Measurements from ENCODE around the gene NLN.
"Not testable (repeated sequence)": the region's sequence is repeated elsewhere in the genome, so short reads cannot be mapped to it uniquely, and the experiment has no call there.

NLN gene

GRCh38 chr5:65730910-65731309, 8.9 kb downstream of the NLN start:
- no peak for DNase-seq (ENCODE audit: extremely low read depth in 1 of 2, low read depth in 1 of 2)

- DNase-seq (ENCODE audit: extremely low read depth in 1 of 2, low read depth in 1 of 2) = not testable (repeated sequence)
Measured at GRCh38 chr5:65732046-65732445, 10.0 kb downstream of the NLN start.

- not testable (repeated sequence) for DNase-seq (ENCODE audit: extremely low read depth in 1 of 2, low read depth in 1 of 2)
Measured at GRCh38 chr5:65734196-65734775, 12.3 kb downstream of the NLN start.

- no peak for DNase-seq (ENCODE audit: extremely low read depth in 1 of 2, low read depth in 1 of 2)
Measured at GRCh38 chr5:65734921-65735320, 12.9 kb downstream of the NLN start.

- no peak for DNase-seq (ENCODE audit: extremely low read depth in 1 of 2, low read depth in 1 of 2)
Measured at GRCh38 chr5:65736011-65736410, 14.0 kb downstream of the NLN start.

- DNase-seq (ENCODE audit: extremely low read depth in 1 of 2, low read depth in 1 of 2) = no peak
Measured at GRCh38 chr5:65737842-65738241, 15.8 kb downstream of the NLN start.

GRCh38 chr5:65738305-65738704, 16.3 kb downstream of the NLN start:
- DNase-seq (ENCODE audit: extremely low read depth in 1 of 2, low read depth in 1 of 2) = no peak

- no peak for DNase-seq (ENCODE audit: extremely low read depth in 1 of 2, low read depth in 1 of 2)
Measured at GRCh38 chr5:65739162-65739561, 17.2 kb downstream of the NLN start.

GRCh38 chr5:65742565-65743231, 20.7 kb downstream of the NLN start:
- DNase-seq (ENCODE audit: extremely low read depth in 1 of 2, low read depth in 1 of 2) = no peak

- no peak for DNase-seq (ENCODE audit: extremely low read depth in 1 of 2, low read depth in 1 of 2)
Measured at GRCh38 chr5:65749221-65749844, 27.3 kb downstream of the NLN start.

GRCh38 chr5:65749956-65750355, 28.0 kb downstream of the NLN start:
- DNase-seq (ENCODE audit: extremely low read depth in 1 of 2, low read depth in 1 of 2) = no peak

- DNase-seq (ENCODE audit: extremely low read depth in 1 of 2, low read depth in 1 of 2) = no peak
Measured at GRCh38 chr5:65750938-65751337, 28.9 kb downstream of the NLN start.

GRCh38 chr5:65753189-65753588, 31.2 kb downstream of the NLN start:
- no peak for DNase-seq (ENCODE audit: extremely low read depth in 1 of 2, low read depth in 1 of 2)

GRCh38 chr5:65758546-65759144, 36.6 kb downstream of the NLN start:
- no peak for DNase-seq (ENCODE audit: extremely low read depth in 1 of 2, low read depth in 1 of 2)

GRCh38 chr5:65760504-65761275, 38.7 kb downstream of the NLN start:
- DNase-seq (ENCODE audit: extremely low read depth in 1 of 2, low read depth in 1 of 2) = peak; percentile 21 to 22

- no peak for DNase-seq (ENCODE audit: extremely low read depth in 1 of 2, low read depth in 1 of 2)
Measured at GRCh38 chr5:65762234-65762633, 40.2 kb downstream of the NLN start.

GRCh38 chr5:65765582-65765981, 43.6 kb downstream of the NLN start:
- DNase-seq (ENCODE audit: extremely low read depth in 1 of 2, low read depth in 1 of 2) = no peak

GRCh38 chr5:65766175-65766574, 44.2 kb downstream of the NLN start:
- no peak for DNase-seq (ENCODE audit: extremely low read depth in 1 of 2, low read depth in 1 of 2)

GRCh38 chr5:65766781-65767180, 44.8 kb downstream of the NLN start:
- DNase-seq (ENCODE audit: extremely low read depth in 1 of 2, low read depth in 1 of 2) = no peak

GRCh38 chr5:65767565-65767964, 45.6 kb downstream of the NLN start:
- no peak for DNase-seq (ENCODE audit: extremely low read depth in 1 of 2, low read depth in 1 of 2)

- DNase-seq (ENCODE audit: extremely low read depth in 1 of 2, low read depth in 1 of 2) = no peak
Measured at GRCh38 chr5:65768723-65769346, 46.8 kb downstream of the NLN start.
